ENCODE measurements around the gene USP31. TPM values are rescaled to one million over a fixed set of nuclear protein-coding genes. Genes with fewer than 3 reads are reported as not detected.
A peak's percentile ranks its signal among the peaks of the same experiment; 100 is the strongest.
"Not testable (repeated sequence)": the region's sequence is repeated elsewhere in the genome, so short reads cannot be mapped to it uniquely, and the experiment has no call there.

The USP31 gene
- total and polyA plus RNA-seq, 2 of the 13 experiments (the other 11 are each of a cell fraction or from before 2014, with no cell fraction given): 22.5 to 23.3 TPM

GRCh38 chr16:23094136-23094535 lies 55.1 kb downstream of the USP31 start (continued):
- TF ChIP-seq ZBTB4 (CRISPR knock-in tag; IDR thresholded peaks at IDR 0.05; ENCODE audit: borderline replicate concordance): peak; percentile 97; the same call in 1 of the 2 replicates
- peak; percentile 69; the same call in 1 of the 2 replicates for TF ChIP-seq FOXC1 (CRISPR knock-in tag; IDR thresholded peaks at IDR 0.05; ENCODE audit: borderline replicate concordance)
- TF ChIP-seq NCOA2 (CRISPR knock-in tag; IDR thresholded peaks at IDR 0.05): 0 out of 2 replicates have a peak, but pooled peaks have one; percentile 8
- peak; percentile 67; the same call in 1 of the 2 replicates for TF ChIP-seq ZNF788 (CRISPR knock-in tag; IDR thresholded peaks at IDR 0.05; ENCODE audit: borderline replicate concordance)
- TF ChIP-seq, protein P1, sequence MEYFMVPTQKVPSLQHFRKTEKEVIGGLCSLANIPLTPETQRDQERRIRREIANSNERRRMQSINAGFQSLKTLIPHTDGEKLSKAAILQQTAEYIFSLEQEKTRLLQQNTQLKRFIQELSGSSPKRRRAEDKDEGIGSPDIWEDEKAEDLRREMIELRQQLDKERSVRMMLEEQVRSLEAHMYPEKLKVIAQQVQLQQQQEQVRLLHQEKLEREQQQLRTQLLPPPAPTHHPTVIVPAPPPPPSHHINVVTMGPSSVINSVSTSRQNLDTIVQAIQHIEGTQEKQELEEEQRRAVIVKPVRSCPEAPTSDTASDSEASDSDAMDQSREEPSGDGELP (IDR thresholded peaks at IDR 0.05; ENCODE audit: borderline replicate concordance, low read depth): 0 out of 2 replicates have a peak, but pooled peaks have one; percentile 8
- 0 out of 2 replicates have a peak, but pooled peaks have one; percentile 22 for TF ChIP-seq KDM3A (CRISPR knock-in tag; IDR thresholded peaks at IDR 0.05; ENCODE audit: low read depth)
- not testable (repeated sequence) for TF ChIP-seq FOXA1, SOX13 (IDR thresholded peaks at IDR 0.05)
- TF ChIP-seq FOXA1 (CRISPR knock-in tag; IDR thresholded peaks at IDR 0.05): peak; percentile 88
- peak; percentile 46; the same call in 1 of the 2 replicates for TF ChIP-seq RXRB (CRISPR knock-in tag; IDR thresholded peaks at IDR 0.05; ENCODE audit: borderline replicate concordance)
- TF ChIP-seq ZNF784 (CRISPR knock-in tag; IDR thresholded peaks at IDR 0.05; ENCODE audit: borderline replicate concordance): peak; percentile 75; the same call in 1 of the 2 replicates
- peak; percentile 64; the same call in 1 of the 2 replicates for TF ChIP-seq SOX5 (CRISPR knock-in tag; IDR thresholded peaks at IDR 0.05; ENCODE audit: borderline replicate concordance)
- TF ChIP-seq SOX13 (CRISPR knock-in tag; conservative IDR thresholded peaks at IDR 0.05 in 1 of 2, IDR thresholded peaks at IDR 0.05 in 1 of 2): peak in 1 of 2 experiments; percentile 67; a peak in 2 of 4 replicates
- TF ChIP-seq ELF1 (CRISPR knock-in tag; IDR thresholded peaks at IDR 0.05): peak; percentile 46; the same call in 1 of the 2 replicates
- TF ChIP-seq ZNF883 (CRISPR knock-in tag; IDR thresholded peaks at IDR 0.05; ENCODE audit: not compliant biosample characterization): peak; percentile 82
- TF ChIP-seq ZNF724P (CRISPR knock-in tag; IDR thresholded peaks at IDR 0.05; ENCODE audit: borderline replicate concordance): 0 out of 2 replicates have a peak, but pooled peaks have one; percentile 53
- peak; percentile 87 for TF ChIP-seq FOXA3 (CRISPR knock-in tag; IDR thresholded peaks at IDR 0.05)
- TF ChIP-seq, protein P2, sequence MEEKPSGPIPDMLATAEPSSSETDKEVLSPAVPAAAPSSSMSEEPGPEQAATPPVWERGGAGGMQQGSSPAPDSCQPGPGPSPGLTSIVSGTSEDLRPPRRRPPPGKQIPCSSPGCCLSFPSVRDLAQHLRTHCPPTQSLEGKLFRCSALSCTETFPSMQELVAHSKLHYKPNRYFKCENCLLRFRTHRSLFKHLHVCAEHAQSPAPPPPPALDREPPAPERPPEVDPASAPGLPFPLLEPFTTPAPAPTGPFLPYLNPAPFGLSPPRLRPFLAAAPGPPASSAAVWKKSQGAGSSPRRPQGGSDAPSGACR (CRISPR knock-in tag; IDR thresholded peaks at IDR 0.05): peak; percentile 41; the same call in 1 of the 2 replicates
- peak; percentile 60 for TF ChIP-seq GATAD2A (CRISPR knock-in tag; IDR thresholded peaks at IDR 0.05)
- TF ChIP-seq, protein P3, sequence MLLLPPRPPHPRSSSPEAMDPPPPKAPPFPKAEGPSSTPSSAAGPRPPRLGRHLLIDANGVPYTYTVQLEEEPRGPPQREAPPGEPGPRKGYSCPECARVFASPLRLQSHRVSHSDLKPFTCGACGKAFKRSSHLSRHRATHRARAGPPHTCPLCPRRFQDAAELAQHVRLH (CRISPR knock-in tag; IDR thresholded peaks at IDR 0.05; ENCODE audit: borderline replicate concordance, low read depth): peak; percentile 68; the same call in 1 of the 2 replicates
- peak; percentile 41; the same call in 1 of the 2 replicates for TF ChIP-seq SMAD3 (CRISPR knock-in tag; IDR thresholded peaks at IDR 0.05)

All from HepG2 (cell line).